Smooth muscle cell of the brain vasculature (primary cell): ENCODE data around the gene MYOM3.
A peak's percentile ranks its signal among the peaks of the same experiment; 100 is the strongest.
"Not testable (repeated sequence)": the region's sequence is repeated elsewhere in the genome, so short reads cannot be mapped to it uniquely, and the experiment has no call there.

Experiments
- DNase-seq: peaks from one replicate; pipeline ENCODE4 v3.0.0-alpha.2; 2012; ENCODE audit warnings: low read depth, low spot score

Gene MYOM3

DNA sequence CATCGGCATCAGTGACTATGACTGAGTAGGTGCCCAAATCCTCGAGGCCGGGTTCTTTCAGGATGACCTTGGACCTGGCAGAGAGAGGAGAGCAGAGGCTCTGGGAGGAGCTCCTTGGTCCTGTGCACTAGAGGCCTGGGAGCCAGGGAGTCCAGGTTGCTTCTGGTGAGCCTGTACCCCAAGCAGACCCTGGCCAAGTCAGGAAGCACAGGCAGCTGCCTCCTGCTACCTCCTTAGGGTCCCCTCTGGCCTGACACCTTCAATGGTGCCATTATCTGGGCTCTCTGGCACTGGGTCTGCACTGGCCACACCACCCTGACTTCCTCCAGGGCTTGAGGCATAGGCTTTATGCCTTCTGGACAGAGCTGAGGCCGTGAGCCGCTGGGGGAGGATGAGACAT, 37.7 kb downstream of the MYOM3 start:
- DNase-seq = no peak

DNA sequence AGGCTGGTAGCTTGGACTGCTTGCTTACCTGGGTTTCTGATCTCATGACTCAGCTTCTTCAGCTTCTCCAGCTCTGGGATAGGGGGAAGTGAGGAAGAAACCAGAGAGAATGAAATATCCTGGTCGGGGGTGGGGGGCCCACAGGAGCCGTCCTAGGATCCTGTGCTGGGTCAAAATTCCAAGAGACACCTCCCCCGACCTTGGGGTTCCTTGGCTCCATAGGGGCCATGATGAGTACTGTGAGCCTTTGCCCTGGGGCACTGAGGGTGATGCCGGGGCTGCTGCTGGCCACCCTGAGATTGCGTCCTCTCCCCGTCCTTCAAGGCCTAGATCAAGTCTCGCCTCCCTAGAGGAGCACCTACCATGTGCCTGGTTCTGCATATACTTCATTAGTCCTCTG, 40.0 kb downstream of the MYOM3 start:
- no peak for DNase-seq

DNA sequence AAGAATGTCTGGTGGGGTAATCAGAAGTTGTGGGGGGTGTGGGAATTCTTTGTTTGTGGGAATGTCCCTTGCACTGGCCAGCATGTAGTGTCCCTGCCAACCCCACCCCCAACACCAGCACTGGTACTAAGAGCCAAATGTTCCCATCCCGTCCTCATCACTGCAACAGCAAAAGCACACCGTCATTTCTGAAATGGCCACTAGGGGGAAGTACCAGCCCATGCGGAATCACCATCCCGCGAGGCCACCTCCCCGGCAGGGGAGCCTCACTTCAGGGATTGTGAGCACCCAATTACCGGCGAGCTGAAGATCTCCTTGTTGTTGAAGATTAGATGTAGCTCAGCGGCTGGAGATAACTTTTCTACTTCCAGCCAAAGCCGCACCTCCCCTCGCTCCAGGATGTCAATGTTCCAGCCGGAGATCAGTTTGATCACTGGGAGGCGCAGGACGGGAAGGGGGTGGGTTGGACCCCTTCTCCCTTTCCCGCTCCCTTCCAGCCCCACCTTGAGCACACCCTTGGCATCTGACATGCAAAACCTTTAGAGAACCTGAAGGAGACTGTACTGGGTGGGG, 41.0 kb downstream of the MYOM3 start:
- DNase-seq = peak; percentile 33

DNA sequence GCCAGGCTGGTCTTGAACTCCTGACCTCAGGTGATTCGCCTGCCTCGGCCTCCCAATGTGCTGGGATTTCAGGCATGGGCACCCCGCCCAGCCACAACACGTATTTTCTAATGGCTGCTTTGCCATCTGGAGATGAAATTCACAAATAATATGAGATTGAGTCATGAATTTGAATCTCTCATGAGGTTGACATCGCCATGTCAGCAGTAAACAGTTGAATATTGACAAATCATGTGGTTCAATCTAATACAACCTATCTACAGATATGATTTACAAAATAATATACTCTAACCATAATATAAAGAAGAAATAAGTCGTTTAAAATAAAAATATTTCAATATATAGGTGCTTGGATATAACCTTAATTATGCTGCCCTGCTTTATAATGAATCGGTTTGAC, 42.1 kb downstream of the MYOM3 start:
- DNase-seq = no peak

DNA sequence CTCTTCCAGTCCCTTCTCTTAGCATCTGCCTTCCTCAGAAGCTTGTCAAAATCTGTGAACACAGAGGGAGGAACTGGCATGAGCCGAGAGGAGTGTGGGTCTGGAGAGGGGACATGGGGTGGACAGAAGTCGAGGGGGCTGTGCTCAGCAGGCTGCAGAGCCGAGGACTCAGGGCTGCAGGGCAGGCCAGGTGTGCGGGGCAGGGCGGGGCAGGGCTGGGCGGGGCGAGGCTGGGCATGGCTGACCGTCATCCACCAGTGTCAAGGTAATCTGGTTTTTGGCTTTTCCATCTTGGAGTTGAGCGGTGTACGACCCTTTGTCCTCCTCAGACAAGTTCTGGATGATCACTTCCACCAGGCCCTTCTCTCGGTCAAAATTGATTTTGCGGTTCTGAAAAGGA, 44.0 kb downstream of the MYOM3 start:
- no peak for DNase-seq

DNA sequence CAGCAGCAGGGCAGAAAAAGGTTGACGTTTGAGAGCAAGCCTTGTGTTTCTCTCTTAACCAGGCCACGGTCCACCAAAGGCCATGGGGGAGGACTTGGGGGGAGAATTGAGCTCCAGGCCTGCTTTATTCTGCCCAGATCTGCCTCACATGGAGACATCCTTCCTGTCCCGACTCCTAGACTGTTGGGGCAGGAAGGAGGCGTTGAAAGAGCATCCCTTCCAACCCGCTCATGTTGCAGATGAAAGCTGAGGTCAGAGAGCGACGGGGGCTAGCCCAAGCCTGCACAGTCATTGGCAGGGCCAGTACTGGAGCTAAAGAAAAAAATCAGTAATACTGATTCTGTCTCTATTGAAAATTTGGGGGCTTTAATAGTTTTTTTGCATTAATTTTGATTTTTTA, 46.6 kb downstream of the MYOM3 start:
- no peak for DNase-seq

DNA sequence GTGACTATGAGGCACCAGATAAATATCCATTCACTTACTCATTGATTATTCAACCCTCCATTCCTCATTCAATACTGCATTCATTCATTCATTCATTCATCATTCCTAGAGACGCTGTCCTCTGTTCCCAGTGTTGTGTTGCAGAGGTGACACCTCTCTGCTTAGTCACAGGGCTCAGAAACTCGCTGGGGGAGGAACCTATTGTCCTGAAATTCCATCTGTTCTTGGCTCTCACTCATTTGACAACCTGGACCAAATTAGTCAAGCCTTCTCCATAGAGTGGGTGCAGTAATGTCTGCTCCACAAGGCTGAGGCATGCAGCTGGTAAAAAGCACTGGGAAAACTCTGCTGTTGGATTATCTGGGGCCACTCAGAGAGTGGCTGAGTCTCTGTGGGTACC, 49.7 kb downstream of the MYOM3 start:
- DNase-seq = no peak

DNA sequence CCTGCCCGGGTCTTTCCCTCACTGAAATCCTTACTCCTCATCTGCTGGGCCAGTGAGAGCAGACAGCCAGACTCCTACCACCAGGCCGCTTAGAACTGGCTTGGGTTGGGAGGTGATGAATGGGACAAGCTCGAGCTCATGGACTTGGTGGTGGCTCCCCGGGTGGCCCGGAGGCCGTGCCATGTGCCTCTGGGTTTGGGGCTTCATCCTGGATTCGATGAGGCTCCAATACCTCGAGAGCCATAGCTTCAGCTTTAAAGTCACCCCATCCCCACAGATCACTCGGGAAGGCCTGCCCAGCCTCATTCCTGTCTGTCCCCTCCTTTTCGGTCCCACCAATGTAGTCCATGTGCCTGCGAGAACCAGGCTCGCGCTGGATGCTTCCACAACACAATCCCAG, 51.5 kb downstream of the MYOM3 start:
- DNase-seq = no peak

DNA sequence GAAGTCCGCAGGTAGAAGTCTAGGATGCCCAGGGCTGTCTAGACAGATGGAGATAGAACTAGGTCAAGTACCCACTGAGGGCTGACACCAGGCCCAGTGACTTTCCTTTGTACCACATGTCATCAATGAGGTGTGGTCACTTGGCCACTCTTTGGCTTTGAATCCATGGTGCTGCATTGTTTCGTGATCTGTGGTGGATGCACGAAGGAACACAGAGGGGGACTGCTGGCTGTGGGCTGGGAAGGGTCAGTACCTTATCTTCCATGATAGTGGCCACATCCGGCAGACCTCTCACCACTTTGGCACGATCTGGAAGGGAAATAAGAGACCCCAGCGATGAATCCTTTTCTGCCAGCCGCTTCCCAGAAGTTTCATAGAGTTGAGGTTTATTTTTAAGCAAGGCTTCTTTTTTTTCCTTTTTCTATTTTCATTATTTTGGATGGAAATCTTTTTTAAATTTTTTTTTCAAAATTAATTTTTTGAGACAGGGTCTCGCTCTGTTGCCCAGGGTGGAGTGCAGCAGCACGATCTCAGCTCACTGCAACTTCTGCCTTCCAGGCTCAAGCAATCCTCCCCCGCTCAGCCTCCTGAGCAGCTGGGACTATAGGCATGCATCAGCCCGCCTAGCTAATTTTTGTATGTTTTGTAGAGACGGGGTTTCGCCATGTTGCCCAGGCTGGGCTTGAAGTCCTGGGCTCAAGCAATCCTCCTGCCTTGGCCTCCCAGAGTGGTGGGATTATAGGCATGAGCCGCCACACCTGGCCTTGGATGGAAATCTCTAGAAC, 53.1 kb downstream of the MYOM3 start:
- no peak for DNase-seq

DNA sequence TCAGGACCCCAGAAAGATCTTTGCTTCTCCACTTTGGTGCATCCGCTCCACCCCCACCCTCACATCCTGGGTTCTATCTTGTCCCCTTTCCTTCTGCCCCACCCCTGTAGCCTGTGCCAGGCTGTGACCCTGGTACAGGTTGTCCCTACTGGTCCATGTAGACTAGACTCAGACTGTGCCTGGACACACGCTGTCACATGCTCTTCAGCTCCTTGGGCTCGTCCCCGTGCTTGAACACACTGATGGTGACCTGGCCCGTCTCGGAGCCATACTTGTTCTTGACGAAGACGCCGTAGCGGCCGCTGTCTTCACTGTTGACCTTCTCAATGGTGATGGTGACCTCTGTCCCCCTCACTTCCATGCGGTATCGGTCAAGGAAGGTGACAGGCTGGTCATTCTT, 54.8 kb downstream of the MYOM3 start:
- no peak for DNase-seq

DNA sequence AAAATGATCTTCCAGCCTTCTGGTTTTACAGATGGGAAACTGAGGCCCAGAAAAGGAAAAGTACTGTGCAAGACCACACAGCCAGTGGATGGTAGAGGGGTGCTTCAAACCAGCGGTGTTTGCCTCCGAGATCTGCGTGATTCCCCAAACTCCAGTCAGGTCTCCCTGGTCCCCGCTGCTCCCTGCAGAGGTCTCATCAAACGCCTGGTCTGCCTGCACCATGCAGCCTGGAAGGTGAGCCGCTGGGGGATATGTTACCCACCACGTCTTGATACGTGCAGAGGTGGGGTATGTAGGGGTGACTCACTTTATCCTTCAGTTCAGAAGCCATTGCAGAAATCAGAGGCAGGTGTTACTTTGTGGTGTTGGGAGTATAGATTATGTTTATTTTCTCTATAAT, 56.3 kb downstream of the MYOM3 start:
- no peak for DNase-seq

DNA sequence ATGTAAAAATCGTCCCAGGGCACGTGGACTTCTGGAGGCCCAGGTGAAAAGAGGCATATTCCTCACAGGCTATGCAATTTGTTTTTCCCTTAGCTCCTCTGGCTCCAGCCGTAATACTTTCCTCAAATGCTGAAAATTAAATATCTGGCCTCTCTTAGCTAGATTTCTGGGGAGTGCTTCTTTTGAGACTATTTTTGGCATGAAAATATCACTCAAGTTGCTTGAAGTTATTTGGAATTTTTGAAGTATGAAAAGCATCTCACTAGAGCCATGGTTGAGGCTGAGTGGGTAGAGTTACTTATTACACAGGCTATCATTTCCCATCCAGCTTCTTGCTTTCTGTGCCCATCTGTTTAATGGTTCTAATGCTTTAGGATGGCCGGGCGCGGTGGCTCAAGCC, 59.7 kb downstream of the MYOM3 start:
- DNase-seq = no peak

DNA sequence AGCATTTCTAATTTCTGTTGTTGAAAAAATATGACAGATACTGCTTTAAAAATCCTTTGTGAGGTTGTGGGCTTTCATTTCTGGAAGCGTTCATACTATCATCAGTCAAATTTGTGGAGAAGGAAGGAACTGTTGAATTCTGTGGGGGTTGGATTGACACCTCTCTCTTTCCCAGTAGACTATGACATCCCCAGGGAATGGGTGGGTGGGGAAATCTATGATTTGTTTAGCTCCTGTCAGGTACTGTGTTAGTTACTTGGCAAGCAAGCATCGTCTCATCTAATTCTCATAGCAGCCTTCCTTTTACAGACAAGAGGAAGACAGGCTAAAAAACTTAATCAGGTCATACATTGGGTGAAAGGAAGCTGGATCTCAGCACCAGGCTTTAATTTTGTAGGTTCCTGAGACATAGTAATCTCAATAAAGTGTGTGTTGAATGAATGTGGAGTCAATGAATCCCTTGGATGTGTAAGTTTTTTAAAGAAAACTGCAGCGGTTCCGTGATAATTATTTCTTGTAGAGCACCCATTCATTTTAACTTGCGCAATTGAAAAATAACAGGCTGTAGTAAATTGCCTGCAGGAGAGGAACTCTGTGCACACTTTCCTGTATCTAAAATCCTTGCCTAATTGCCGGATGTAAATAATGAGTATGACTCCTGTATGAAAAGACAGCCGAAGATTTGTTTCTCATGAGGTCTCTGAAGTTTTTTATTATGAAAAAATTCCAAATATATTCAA, 60.6 kb downstream of the MYOM3 start:
- DNase-seq = no peak

DNA sequence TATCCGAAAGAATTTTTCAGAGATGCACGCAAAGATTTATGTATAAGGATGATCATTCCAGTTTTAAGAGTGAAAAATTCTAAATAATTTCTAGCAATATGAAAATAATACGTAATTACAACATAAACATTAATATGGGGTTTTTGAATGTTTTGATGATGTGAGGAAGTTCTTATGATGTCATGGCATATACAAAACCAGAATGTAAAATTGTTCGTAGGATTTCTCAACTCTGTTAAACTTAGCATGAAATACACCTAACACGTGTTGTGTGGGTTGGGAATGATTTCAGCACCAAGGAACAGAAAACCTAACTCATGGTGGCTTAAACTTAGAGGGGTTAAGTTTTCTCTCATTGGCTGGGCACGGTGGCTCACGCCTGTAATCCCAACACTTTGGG, 62.2 kb downstream of the MYOM3 start:
- DNase-seq = no peak

DNA sequence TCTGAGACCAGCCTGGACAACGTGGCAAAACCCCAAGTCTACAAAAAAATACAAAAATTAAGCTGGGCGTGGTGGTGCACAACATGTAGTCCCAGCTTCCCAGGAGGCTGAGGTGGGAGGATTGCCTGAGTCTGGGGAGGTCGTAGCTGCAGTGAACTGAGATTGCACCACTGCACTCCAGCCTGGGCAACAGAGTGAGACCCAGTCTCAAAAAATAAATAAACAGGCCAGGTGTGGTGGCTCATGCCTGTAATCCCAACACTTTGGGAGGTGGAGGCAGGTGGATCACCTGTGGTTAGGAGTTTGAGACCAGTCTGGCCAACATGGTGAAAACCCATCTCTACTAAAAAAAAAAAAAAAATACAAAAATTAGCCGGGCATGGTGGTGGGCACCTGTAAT, 63.0 kb downstream of the MYOM3 start:
- not testable (repeated sequence) for DNase-seq

DNA sequence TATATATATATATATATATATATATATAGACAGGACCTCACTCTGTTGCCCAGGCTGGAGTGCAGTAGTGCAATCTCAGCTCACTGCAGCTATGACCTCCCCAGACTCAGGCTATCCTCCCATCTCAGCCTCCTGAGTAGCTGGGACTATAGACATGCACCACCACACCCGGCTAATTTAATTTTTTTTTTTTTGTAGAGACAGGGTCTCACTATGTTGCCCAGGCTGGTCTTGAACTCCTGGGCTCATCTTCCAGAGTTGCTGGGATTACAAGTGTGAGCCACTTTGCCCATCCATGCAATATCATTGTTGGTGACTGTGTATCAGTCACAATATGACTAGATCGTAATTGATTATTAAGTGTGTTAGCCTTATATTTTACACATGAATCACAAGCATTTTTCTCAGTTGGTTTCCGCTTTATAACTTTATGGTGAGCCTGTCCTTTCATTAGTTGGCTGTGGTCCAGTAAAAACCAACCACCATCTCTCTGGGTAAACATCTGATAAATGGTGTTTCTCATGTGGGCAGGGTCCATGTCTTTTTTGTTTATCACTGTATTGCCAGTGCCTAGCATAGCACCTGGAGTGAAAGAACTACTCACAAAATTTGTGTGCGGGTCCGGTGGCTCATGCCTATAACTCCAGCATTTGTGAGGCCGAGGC, 63.6 kb downstream of the MYOM3 start:
- DNase-seq = no peak

DNA sequence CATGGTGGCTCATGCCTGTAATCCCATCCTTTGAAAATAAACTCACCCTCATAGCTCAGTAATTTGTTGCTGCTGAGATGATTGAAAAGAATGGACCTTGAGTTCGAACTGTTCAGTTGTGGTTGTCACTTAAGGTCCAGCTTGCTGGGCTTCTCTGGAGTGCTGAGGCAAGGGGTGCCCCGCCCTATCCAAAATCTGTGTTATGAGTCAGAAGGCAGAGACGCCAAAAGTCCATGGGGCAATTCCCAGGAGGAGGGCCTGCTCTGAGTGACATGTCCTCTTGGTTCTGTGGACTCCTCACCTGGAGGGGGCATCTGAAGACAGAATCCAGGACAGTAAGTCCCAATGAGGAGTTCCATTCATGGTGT, 64.8 kb downstream of the MYOM3 start:
- no peak for DNase-seq

DNA sequence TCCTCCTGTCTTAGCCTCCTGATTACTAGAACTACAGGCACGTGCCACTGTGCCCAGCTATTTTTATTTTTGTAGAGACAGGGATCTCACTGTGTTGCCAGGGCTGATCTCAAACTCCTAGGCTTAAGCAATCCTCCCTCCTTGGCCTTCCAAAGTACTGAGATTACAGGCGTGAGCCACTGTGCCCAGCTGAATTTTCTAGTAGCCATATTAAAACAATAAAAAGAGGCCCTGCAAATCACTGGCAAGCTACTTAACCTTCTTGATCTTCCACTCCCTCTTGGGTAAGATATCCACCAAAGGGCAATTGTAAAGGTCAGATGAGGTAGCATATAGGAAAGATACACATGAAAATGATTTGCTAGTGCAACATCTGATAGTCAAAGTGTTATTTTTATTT, 66.2 kb downstream of the MYOM3 start:
- no peak for DNase-seq

DNA sequence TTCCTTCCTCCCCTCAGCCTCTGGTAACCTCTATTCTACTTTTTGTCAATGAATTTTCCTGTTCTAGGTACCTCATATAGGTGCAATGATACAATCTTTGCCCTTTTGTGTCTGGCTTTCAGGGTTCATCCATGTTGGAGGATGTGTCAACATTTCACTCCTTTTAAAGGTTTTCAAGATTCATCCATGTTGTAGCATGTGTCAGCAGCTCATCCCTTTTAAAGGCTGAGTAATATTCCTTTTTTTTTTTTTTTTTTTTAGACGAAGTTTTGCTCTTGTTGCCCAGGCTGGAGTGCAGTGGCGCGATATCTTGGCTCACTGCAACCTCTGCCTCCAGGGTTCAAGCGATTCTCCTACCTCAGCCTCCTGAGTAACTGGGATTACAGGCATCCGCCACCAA, 67.3 kb downstream of the MYOM3 start:
- DNase-seq = not testable (repeated sequence)

DNA sequence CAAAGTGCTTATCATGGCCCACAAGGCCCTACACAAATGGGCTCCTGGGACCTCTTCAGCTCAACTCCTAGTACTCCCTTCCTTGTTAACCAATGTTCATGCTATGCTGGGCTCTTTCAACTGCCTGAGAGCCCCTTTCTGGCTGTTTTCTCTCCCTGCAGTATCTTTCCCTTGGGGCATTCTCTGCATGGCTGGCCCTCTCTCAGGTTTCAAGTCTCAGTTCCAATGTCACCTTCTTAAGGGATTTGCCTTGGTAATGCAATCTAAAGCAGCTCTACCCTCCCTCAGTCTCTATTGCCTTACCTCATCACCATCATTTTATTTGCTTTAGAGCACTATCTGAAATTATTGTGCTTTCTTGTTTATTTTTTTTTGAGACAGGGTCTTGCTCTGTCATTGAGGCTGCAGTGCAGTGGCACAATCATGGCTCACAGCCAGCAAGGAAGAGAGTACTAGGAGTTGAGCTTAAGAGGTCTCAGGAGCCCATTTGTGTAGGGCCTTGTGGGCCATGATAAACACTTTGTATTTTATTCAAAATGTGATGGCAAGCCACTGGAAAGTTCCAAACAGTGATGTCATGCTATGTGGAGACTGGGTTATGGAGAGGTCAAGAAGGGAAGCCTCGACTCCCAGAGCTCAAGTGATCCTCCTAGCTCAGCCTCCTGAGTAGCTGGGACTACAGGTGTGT, 68.4 kb downstream of the MYOM3 start:
- no peak for DNase-seq

DNA sequence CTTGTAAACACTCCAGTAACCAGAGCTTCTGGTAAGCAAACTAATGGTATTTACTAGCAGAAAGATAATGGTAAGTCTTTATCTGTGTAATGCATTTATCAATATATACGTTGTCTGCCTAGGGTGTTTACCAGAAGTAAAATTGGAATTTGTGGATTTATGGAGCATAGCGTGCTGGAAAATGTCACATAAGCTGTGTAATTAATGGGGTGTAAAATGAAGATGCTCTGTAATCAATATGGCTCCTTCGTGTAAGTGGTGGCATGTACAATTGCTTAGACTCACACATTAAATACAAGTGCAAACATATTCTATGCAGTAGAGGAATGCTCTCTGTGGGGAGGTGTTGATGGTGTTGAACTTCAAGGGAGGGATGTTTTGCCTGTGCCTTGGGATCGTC, 69.6 kb downstream of the MYOM3 start:
- DNase-seq = no peak

DNA sequence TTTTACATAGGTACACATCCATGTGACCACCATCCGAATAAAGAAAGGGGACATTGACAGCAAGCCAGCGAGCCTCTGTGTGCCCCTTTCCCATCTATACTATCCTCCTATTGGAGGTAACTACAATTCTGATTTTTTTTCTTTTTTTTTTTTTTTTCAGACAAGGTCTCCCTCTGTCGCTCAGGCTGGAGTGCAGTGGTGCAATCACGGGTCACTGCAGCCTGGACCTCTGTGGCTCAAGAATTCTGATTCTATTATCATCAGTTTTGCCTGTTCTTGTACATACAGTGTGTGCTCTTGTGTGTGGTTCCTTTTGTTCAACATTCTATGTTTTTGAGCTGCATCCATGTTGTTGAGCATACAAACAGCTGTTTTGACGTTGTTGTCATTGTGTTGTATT, 75.8 kb downstream of the MYOM3 start:
- DNase-seq = no peak
